ENCODE data around the gene CNTN1.

Gene CNTN1

DNA sequence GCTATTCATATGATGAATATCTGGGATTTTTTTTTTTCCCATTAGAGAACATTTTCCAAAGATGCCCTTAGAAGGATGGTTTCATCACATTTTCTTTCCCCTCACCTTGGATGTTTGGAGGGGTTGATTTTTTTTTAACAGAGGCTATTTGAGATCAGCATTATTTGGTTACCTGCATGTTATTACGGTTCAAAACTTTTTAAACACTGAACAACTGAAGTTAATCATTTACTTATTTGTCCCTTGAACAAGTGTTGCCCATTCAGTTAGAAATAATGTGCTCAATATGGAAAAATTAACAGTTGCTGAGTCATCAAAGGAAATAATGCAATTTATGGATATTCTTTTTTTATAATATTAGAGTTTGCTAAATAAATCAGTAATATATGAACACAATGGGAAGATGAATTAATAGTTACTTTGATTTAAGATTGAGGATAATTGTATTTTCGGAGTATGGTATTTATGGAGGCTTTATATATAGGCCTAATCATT is 26.7 kb downstream of the CNTN1 start:
- TF ChIP-seq, protein P1, sequence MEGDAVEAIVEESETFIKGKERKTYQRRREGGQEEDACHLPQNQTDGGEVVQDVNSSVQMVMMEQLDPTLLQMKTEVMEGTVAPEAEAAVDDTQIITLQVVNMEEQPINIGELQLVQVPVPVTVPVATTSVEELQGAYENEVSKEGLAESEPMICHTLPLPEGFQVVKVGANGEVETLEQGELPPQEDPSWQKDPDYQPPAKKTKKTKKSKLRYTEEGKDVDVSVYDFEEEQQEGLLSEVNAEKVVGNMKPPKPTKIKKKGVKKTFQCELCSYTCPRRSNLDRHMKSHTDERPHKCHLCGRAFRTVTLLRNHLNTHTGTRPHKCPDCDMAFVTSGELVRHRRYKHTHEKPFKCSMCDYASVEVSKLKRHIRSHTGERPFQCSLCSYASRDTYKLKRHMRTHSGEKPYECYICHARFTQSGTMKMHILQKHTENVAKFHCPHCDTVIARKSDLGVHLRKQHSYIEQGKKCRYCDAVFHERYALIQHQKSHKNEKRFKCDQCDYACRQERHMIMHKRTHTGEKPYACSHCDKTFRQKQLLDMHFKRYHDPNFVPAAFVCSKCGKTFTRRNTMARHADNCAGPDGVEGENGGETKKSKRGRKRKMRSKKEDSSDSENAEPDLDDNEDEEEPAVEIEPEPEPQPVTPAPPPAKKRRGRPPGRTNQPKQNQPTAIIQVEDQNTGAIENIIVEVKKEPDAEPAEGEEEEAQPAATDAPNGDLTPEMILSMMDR (conservative IDR thresholded peaks at IDR 0.05; ENCODE audit: low read depth, low read length): no peak
- no peak for DNase-seq (ENCODE audit: low read depth)
- no peak overlapping the region for H3K4me3 ChIP-seq (ENCODE audit: low read depth, low read length)

GRCh38 chr12:40723001-40723400 is 30.8 kb downstream of the CNTN1 start:
- no peak for DNase-seq (ENCODE audit: low read depth)
- H3K4me3 ChIP-seq (ENCODE audit: low read depth, low read length): no peak overlapping the region
- TF ChIP-seq, protein P1 (conservative IDR thresholded peaks at IDR 0.05; ENCODE audit: low read depth, low read length): no peak

GRCh38 chr12:40726366-40726765 is 34.1 kb downstream of the CNTN1 start:
- H3K4me3 ChIP-seq (ENCODE audit: low read depth, low read length): no peak overlapping the region
- TF ChIP-seq, protein P1 (conservative IDR thresholded peaks at IDR 0.05; ENCODE audit: low read depth, low read length): no peak
- no peak for DNase-seq (ENCODE audit: low read depth)

DNA sequence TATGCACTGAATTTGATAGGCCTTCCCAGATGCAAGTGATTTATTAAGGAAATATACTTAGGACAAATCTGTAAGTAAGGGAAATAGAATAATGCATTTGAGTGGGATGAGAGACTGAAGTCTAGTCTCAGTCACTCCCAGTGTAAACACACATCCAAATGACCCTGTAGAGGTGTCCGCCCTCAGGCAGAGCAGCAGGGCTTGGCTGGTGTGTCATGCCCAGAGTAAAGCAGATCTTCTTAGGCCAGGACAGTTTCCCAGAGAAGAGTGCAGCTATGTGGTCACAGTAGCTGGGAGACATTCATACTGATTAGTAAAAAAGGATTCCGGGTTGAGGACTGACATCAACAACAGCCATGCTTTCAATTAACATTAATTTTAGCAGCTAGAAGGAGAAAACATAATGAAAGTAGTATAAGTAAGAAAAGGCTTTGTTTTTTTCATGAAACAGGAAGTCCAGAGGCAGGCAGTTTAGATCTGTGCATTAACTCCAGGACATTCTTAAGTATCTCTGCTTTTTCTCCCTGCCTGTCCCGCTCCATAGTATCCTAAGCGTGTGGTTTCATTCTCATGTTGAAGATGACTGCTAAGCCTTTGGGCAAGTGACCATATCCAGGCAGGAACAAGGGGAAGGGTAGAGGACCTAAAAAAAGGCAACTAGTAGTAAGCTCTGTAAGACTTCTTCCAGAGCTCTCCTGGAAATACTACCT is 35.7 kb downstream of the CNTN1 start:
- TF ChIP-seq, protein P1 (conservative IDR thresholded peaks at IDR 0.05; ENCODE audit: low read depth, low read length): no peak
- DNase-seq (ENCODE audit: low read depth): no peak

DNA sequence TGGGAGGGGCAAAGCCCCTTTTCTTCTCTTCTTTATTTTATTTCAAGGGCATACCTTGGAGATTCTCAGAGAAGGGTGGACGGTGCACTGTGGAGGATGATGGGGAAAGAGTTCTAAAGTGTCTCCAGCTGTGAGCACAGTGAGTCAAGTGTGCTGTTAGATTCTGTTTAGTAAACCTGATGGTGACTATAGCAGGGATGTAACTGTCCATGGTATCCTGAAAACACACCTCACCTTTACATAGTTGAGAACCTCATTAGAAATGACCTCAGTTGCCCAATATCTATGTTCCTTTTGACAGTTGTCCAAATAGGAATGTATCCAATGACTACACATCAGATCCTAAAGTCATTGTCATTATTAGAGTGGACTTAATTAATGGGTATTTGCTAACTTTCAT is 38.0 kb downstream of the CNTN1 start:
- TF ChIP-seq, protein P1 (conservative IDR thresholded peaks at IDR 0.05; ENCODE audit: low read depth, low read length): no peak
- no peak for DNase-seq (ENCODE audit: low read depth)
- no peak overlapping the region for H3K4me3 ChIP-seq (ENCODE audit: low read depth, low read length)

More for the DNA sequence above, 35.7 kb downstream of the CNTN1 start:
- no peak overlapping the region for H3K4me3 ChIP-seq (ENCODE audit: low read depth, low read length)

GRCh38 chr12:40733871-40734270 is 41.6 kb downstream of the CNTN1 start:
- TF ChIP-seq, protein P1 (conservative IDR thresholded peaks at IDR 0.05; ENCODE audit: low read depth, low read length): no peak

DNA sequence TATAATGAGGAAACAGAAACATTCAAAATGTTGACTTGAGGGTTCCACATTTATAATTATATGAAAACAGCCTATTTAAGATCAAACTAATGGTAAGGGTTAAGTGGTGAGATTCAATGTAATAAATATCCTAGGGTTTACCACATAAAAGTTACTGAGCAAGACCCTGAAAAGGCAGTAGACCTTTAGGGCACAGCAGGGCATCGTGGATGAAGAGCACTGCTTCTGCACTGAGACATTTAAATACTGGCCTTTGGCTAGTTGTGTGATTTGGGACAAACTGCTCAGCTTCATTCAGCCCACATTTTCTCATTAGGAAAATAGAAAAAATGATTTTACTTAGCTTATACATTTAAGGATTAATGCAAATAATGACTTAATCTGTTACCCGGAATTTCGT is 42.0 kb downstream of the CNTN1 start:
- no peak overlapping the region for H3K4me3 ChIP-seq (ENCODE audit: low read depth, low read length)
- DNase-seq (ENCODE audit: low read depth): no peak
- TF ChIP-seq, protein P1 (conservative IDR thresholded peaks at IDR 0.05; ENCODE audit: low read depth, low read length): no peak

More at GRCh38 chr12:40733871-40734270, 41.6 kb downstream of the CNTN1 start:
- H3K4me3 ChIP-seq (ENCODE audit: low read depth, low read length): no peak overlapping the region
- DNase-seq (ENCODE audit: low read depth): no peak
